ENCODE measurements around the gene MFSD2A. TPM values are rescaled to one million over a fixed set of nuclear protein-coding genes. Genes with fewer than 3 reads are reported as not detected.

The MFSD2A gene
- total RNA-seq, 1 experiment from 2014 or later = 12.1 TPM

GRCh38 chr1:39955547-39956539 is 898 bp downstream of the MFSD2A start:
- Histone ChIP-seq H3K9me3 (ENCODE audit: low read length) (no peaks in the 10 kb centered on the region), H3F3A (ENCODE audit: low read length, unreplicated experiment) (no peaks in the 10 kb centered on the region), H3K36me3 (ENCODE audit: low read depth, low read length) (peaks cover 9% of the 10 kb centered on the region; the same call in 1 of the 2 replicates), H2AFZ (ENCODE audit: low read length) (peak overlapping the region; percentile 86), H3K9me2 (replicated peaks; ENCODE audit: low read length) (no peaks in the 10 kb centered on the region), H3K4me1 (ENCODE audit: insufficient read depth, low read length) (peaks cover 17% of the 10 kb centered on the region), H3K4me3 (ENCODE audit: low read length) (peak overlapping the region; percentile 88), H3K27me3 (ENCODE audit: low read length) (no peaks in the 10 kb centered on the region), H3K9ac (ENCODE audit: low read length) (peak overlapping the region; percentile 71), H4K20me1 (ENCODE audit: low read length) (peaks cover 4% of the 10 kb centered on the region; the same call in 1 of the 2 replicates), H3K4me2 (ENCODE audit: low read length) (peak overlapping the region; percentile 99), H3K27ac (ENCODE audit: low read length) (peak overlapping the region; percentile 4; the same call in 1 of the 2 replicates), H3K79me2 (ENCODE audit: low read length) (peaks cover 17% of the 10 kb centered on the region)
- TSS peak; percentile 61 for BruUV-seq (replicated peaks)
- CTCF ChIA-PET = interaction anchor here (0.6 to 1.8 kb wide), 3 partner anchors 36 to 1817 kb away, joined by 3 to 19 read pairs (median 4); no protein-coding TSS in a partner anchor
- DNase-seq (peak; percentile 63), ATAC-seq (peak; percentile 72)
- POLR2A ChIA-PET (ENCODE audit: unreplicated experiment) = interaction anchor here (0.7 to 0.8 kb wide), 3 partner anchors 36 to 338 kb away, joined by 3 to 30 read pairs (median 3); no protein-coding TSS in a partner anchor
- intact Hi-C loops (cut with micrococcal nuclease) = no loop called here
- TF ChIP-seq EZH2 (IDR thresholded peaks at IDR 0.05; ENCODE audit: low read length, unreplicated experiment) (no peak), EZH2phosphoT487 (IDR thresholded peaks at IDR 0.05; ENCODE audit: borderline replicate concordance, low read length) (no peak)

- H3K9me3 ChIP-seq (ENCODE audit: low read length) = no peaks in the 10 kb centered on the region
- no peak for ATAC-seq
- no peak overlapping the region for H3K27ac ChIP-seq (ENCODE audit: low read length)
- intact Hi-C loops (cut with micrococcal nuclease) = no loop called here
- no peaks in the 10 kb centered on the region for H3K27me3 ChIP-seq (ENCODE audit: low read length)
- H2AFZ ChIP-seq (ENCODE audit: low read length) = no peak overlapping the region
- no peak overlapping the region for H3K4me3 ChIP-seq (ENCODE audit: low read length)
- H3K36me3 ChIP-seq (ENCODE audit: low read depth, low read length) = peaks cover 9% of the 10 kb centered on the region
- peaks cover 4% of the 10 kb centered on the region; the same call in 1 of the 2 replicates for H4K20me1 ChIP-seq (ENCODE audit: low read length)
- no peaks in the 10 kb centered on the region for H3F3A ChIP-seq (ENCODE audit: low read length, unreplicated experiment)
- H3K4me2 ChIP-seq (ENCODE audit: low read length) = no peak overlapping the region
- no peaks in the 10 kb centered on the region for H3K9me2 ChIP-seq (replicated peaks; ENCODE audit: low read length)
- no peak overlapping the region for H3K9ac ChIP-seq (ENCODE audit: low read length)
- ChIA-PET CTCF (no interaction called here), POLR2A (ENCODE audit: unreplicated experiment) (no interaction called here)
- peaks cover 17% of the 10 kb centered on the region for H3K4me1 ChIP-seq (ENCODE audit: insufficient read depth, low read length)
- no peak for TF ChIP-seq EZH2phosphoT487 (IDR thresholded peaks at IDR 0.05; ENCODE audit: borderline replicate concordance, low read length)
- BruUV-seq (replicated peaks) = no TSS peak
- no peak for DNase-seq
- peaks cover 17% of the 10 kb centered on the region for H3K79me2 ChIP-seq (ENCODE audit: low read length)
These were observed 2.5 kb downstream of the MFSD2A start for GRCh38 chr1:39957299-39958015.

- H3K27me3 ChIP-seq (ENCODE audit: low read length) = no peaks in the 10 kb centered on the region
- H3K4me2 ChIP-seq (ENCODE audit: low read length) = no peak overlapping the region
- CTCF ChIA-PET = no interaction called here
- H3K4me3 ChIP-seq (ENCODE audit: low read length) = no peak overlapping the region
- H3K9ac ChIP-seq (ENCODE audit: low read length) = no peak overlapping the region
- intact Hi-C loops (cut with micrococcal nuclease) = no loop called here
- peaks cover 4% of the 10 kb centered on the region; the same call in 1 of the 2 replicates for H4K20me1 ChIP-seq (ENCODE audit: low read length)
- H3K9me2 ChIP-seq (replicated peaks; ENCODE audit: low read length) = no peaks in the 10 kb centered on the region
- ATAC-seq = no peak
- DNase-seq = no peak
- no TSS peak for BruUV-seq (replicated peaks)
- TF ChIP-seq EZH2 (IDR thresholded peaks at IDR 0.05; ENCODE audit: low read length, unreplicated experiment) (no peak), CTCF (conservative IDR thresholded peaks at IDR 0.05; ENCODE audit: low read depth, low read length) (no peak), EZH2phosphoT487 (IDR thresholded peaks at IDR 0.05; ENCODE audit: borderline replicate concordance, low read length) (no peak)
- peaks cover 17% of the 10 kb centered on the region for H3K4me1 ChIP-seq (ENCODE audit: insufficient read depth, low read length)
- no peak overlapping the region for H3K27ac ChIP-seq (ENCODE audit: low read length)
- H3K79me2 ChIP-seq (ENCODE audit: low read length) = peaks cover 17% of the 10 kb centered on the region
- POLR2A ChIA-PET (ENCODE audit: unreplicated experiment) = no interaction called here
- no peaks in the 10 kb centered on the region for H3F3A ChIP-seq (ENCODE audit: low read length, unreplicated experiment)
- H2AFZ ChIP-seq (ENCODE audit: low read length) = no peak overlapping the region
- peaks cover 9% of the 10 kb centered on the region for H3K36me3 ChIP-seq (ENCODE audit: low read depth, low read length)
- no peaks in the 10 kb centered on the region for H3K9me3 ChIP-seq (ENCODE audit: low read length)
These were observed 3.7 kb downstream of the MFSD2A start for GRCh38 chr1:39958403-39959200.

Measured in PC-3 (cell line).